A673 (cell line): ENCODE measurements around the gene EXPH5.

ENCODE experiments used
- CTCF ChIP-seq: fragments of 300-800, 200-600 bp; sonication (generic); conservative IDR thresholded peaks from 2 replicates; pipeline ENCODE4 v1.5.1; 2017; ENCODE audit warnings: low read depth, mild to moderate bottlenecking, antibody characterized with exemption, low read length, moderate library complexity, mixed read lengths
- EZH2 ChIP-seq: fragments of 200-600 bp; sonication (generic); IDR thresholded peaks from 2 replicates; pipeline ENCODE4 v1.6.1; 2017; ENCODE audit warnings: borderline replicate concordance, low read depth, mild to moderate bottlenecking, mixed read lengths, antibody characterized with exemption, low read length; ENCODE audit not compliant: poor library complexity, severe bottlenecking

GRCh38 chr11:108508653-108509593 lies 84.6 kb downstream of the EXPH5 start:
- TF ChIP-seq CTCF (no peak), EZH2 (no peak)
